GM23338 (cell line): ENCODE data around the gene CSNK1E. TPM values are rescaled to one million over a fixed set of nuclear protein-coding genes. Genes with fewer than 3 reads are reported as not detected.
A peak's percentile ranks its signal among the peaks of the same experiment; 100 is the strongest.

ENCODE experiments used
- ATAC-seq: fragments of 200-7000 bp; cut with Tn5 transposase; 3 replicates; pipeline ENCODE4 v1.9.1; 2020
- DNase-seq: peaks from one replicate; pipeline ENCODE4 v3.0.0-alpha.2; 2015; ENCODE audit warnings: low spot score
- H2AFZ ChIP-seq: fragments of 200-600 bp; sonication (generic); 2 replicates; pipeline ENCODE4 v1.8.0; 2016; ENCODE audit warnings: antibody characterized with exemption, mild to moderate bottlenecking, moderate library complexity
- H3F3A ChIP-seq: fragments of 200-600 bp; sonication (generic); replicated peaks from 2 replicates; pipeline ENCODE4 v1.8.0; 2017; ENCODE audit warnings: antibody characterized with exemption, mixed run types, low read depth
- H3K27ac ChIP-seq: fragments of 200-600 bp; sonication (generic); 2 replicates; pipeline ENCODE4 v1.6.1; 2016; ENCODE audit warnings: low read depth
- H3K27me3 ChIP-seq: fragments of 200-600 bp; sonication (generic); 2 replicates; pipeline ENCODE4 v1.8.0; 2016; ENCODE audit warnings: mild to moderate bottlenecking, mixed run types, moderate library complexity; ENCODE audit not compliant: insufficient read depth
- H3K36me3 ChIP-seq: fragments of 200-600 bp; sonication (generic); 2 replicates; pipeline ENCODE4 v1.8.0; 2016; ENCODE audit warnings: mild to moderate bottlenecking; ENCODE audit not compliant: insufficient read depth
- H3K4me1 ChIP-seq: fragments of 200-600 bp; sonication (generic); 2 replicates; pipeline ENCODE4 v1.8.0; 2016; ENCODE audit warnings: mild to moderate bottlenecking, moderate library complexity; ENCODE audit not compliant: insufficient read depth
- H3K4me2 ChIP-seq: fragments of 200-600 bp; sonication (generic); 2 replicates; pipeline ENCODE4 v1.7.1; 2017; ENCODE audit warnings: mixed run types
- H3K4me3 ChIP-seq: fragments of 200-600 bp; sonication (generic); 2 replicates; pipeline ENCODE4 v1.6.1; 2016; ENCODE audit warnings: mixed run types
- H3K79me2 ChIP-seq: fragments of 200-600 bp; sonication (generic); replicated peaks from 2 replicates; pipeline ENCODE4 v1.8.0; 2017; ENCODE audit warnings: mild to moderate bottlenecking; ENCODE audit not compliant: insufficient read depth
- H3K9me2 ChIP-seq: fragments of 200-600 bp; sonication (generic); 2 replicates; pipeline ENCODE4 v1.8.0; 2017; ENCODE audit not compliant: insufficient read depth
- H4K20me1 ChIP-seq: fragments of 200-600 bp; sonication (generic); replicated peaks from 2 replicates; pipeline ENCODE4 v1.8.0; 2017; ENCODE audit warnings: mild to moderate bottlenecking; ENCODE audit not compliant: insufficient read depth
- H3K27ac Mint-ChIP-seq: 2 replicates; pipeline ENCODE4 v1.8.0; 2020; ENCODE audit warnings: inconsistent platforms, mild to moderate bottlenecking, moderate library complexity, mixed read lengths
- H3K27me3 Mint-ChIP-seq: 3 replicates; pipeline ENCODE4 v1.8.0; 2022; ENCODE audit warnings: low read depth, mild to moderate bottlenecking, moderate library complexity, mixed read lengths, inconsistent platforms; ENCODE audit not compliant: insufficient read depth, poor library complexity
- H3K36me3 Mint-ChIP-seq: 3 replicates; pipeline ENCODE4 v1.8.0; 2021; ENCODE audit warnings: low read depth, mild to moderate bottlenecking, inconsistent platforms, moderate library complexity, mixed read lengths
- H3K4me1 Mint-ChIP-seq: 3 replicates; pipeline ENCODE4 v1.8.0; 2020; ENCODE audit warnings: mild to moderate bottlenecking, inconsistent platforms, mixed read lengths
- H3K4me3 Mint-ChIP-seq: 3 replicates; pipeline ENCODE4 v1.8.0; 2021; ENCODE audit warnings: moderate library complexity, mild to moderate bottlenecking, inconsistent platforms, mixed read lengths
- H3K9me3 Mint-ChIP-seq: 3 replicates; pipeline ENCODE4 v1.8.0; 2020; ENCODE audit warnings: moderate library complexity, mild to moderate bottlenecking, inconsistent platforms, mixed read lengths
- CREB1 ChIP-seq: fragments of 250-450 bp; sonication (Bioruptor Pico); IDR thresholded peaks from 2 replicates; pipeline ENCODE4 v1.5.0; 2020; ENCODE audit warnings: low read depth, mild to moderate bottlenecking, moderate library complexity
- CTCF ChIP-seq, 2 experiments: fragments of 200-600 bp in 1 of 2; sonication (generic) in 1 of 2; conservative IDR thresholded peaks; 2 replicates each; pipeline versions ENCODE4 v1.5.1 to v1.6.1; 2016 to 2017; ENCODE audit warnings: antibody characterized with exemption in 2 of 2, low read depth in 2 of 2, mild to moderate bottlenecking in 2 of 2, moderate library complexity in 1 of 2
- ETS1 ChIP-seq: IDR thresholded peaks from 2 replicates; pipeline ENCODE4 v1.6.1; 2016; ENCODE audit warnings: antibody characterized with exemption
- NANOG ChIP-seq: IDR thresholded peaks from 2 replicates; pipeline ENCODE4 v1.6.1; 2016; ENCODE audit warnings: antibody characterized with exemption, borderline replicate concordance
- POLR2AphosphoS5 ChIP-seq: IDR thresholded peaks from 2 replicates; pipeline ENCODE4 v1.6.1; 2016; ENCODE audit warnings: antibody characterized with exemption, low read depth
- REST ChIP-seq: IDR thresholded peaks from one replicate; pipeline ENCODE4 v1.6.1; 2018; ENCODE audit warnings: antibody characterized with exemption; ENCODE audit not compliant: unreplicated experiment
- STAT1 ChIP-seq: IDR thresholded peaks from one replicate; pipeline ENCODE4 v1.6.1; 2016; ENCODE audit warnings: antibody characterized with exemption; ENCODE audit not compliant: unreplicated experiment
- ZNF114 ChIP-seq: fragments of 250-450 bp; sonication (Bioruptor Pico); IDR thresholded peaks from 2 replicates; pipeline ENCODE4 v1.5.0; 2020; ENCODE audit warnings: mild to moderate bottlenecking, moderate library complexity
- ZNF331 ChIP-seq: fragments of 250-450 bp; sonication (Bioruptor Pico); IDR thresholded peaks from 2 replicates; pipeline ENCODE4 v1.5.0; 2020; ENCODE audit warnings: low read depth, mild to moderate bottlenecking, moderate library complexity
- polyA plus RNA-seq: library from polyadenylated mRNA; unstranded; fragments of >200 nt; fragmentation: Nextera tagmentation; extraction: Ambion mirVana; gene quantifications from 2 replicates; pipeline ENCODE4 v1.2.1, GENCODE V29; 2016
- total RNA-seq: library from RNA; depleted of rRNA; stranded (reverse); fragments of >200 nt; shearing (Covaris generic); gene quantifications from 2 replicates; pipeline ENCODE4 v1.2.3, GENCODE V29; 2014

The CSNK1E gene
- total and polyA plus RNA-seq, 2 experiments from 2014 or later, result 180 to 259 TPM

GRCh38 chr22:38292694-38293093 lies 24.5 kb downstream of the CSNK1E start (continued):
- TF ChIP-seq CTCF (conservative IDR thresholded peaks at IDR 0.05; ENCODE audit: low read depth in 2 of 2), result no peak
- no peak for TF ChIP-seq CREB1 (CRISPR knock-in tag)
- TF ChIP-seq STAT1, result no peak
- no peak for TF ChIP-seq ETS1
- no peak for TF ChIP-seq NANOG
- no peak for TF ChIP-seq ZNF331 (CRISPR knock-in tag)
- TF ChIP-seq POLR2AphosphoS5, result no peak

GRCh38 chr22:38291201-38291777 lies 25.9 kb downstream of the CSNK1E start:
- H3K4me3 Mint-ChIP-seq, result no peak overlapping the region
- no peak overlapping the region for H3K4me3 ChIP-seq
- peaks cover 68% of the 10 kb centered on the region for H3K36me3 Mint-ChIP-seq
- ATAC-seq (peak; percentile 2; the same call in 1 of the 3 replicates), DNase-seq (no peak)
- H3K4me1 ChIP-seq, result peaks cover 8% of the 10 kb centered on the region; the same call in 1 of the 2 replicates
- H3K9me2 ChIP-seq, result no peaks in the 10 kb centered on the region
- H4K20me1 ChIP-seq, result peaks cover 15% of the 10 kb centered on the region
- no peak overlapping the region for H3K27ac Mint-ChIP-seq
- H3K9me3 Mint-ChIP-seq, result no peaks in the 10 kb centered on the region; the same call in 2 of the 3 replicates
- H3K27me3 ChIP-seq, result no peaks in the 10 kb centered on the region
- H3K36me3 ChIP-seq, result peaks cover 13% of the 10 kb centered on the region
- H3K4me1 Mint-ChIP-seq, result peaks cover 29% of the 10 kb centered on the region
- peaks cover 24% of the 10 kb centered on the region for H3K27me3 Mint-ChIP-seq
- H3K79me2 ChIP-seq, result no peaks in the 10 kb centered on the region
- H3K27ac ChIP-seq, result no peak overlapping the region; the same call in 1 of the 2 replicates
- no peak overlapping the region for H3K4me2 ChIP-seq
- no peak overlapping the region for H2AFZ ChIP-seq
- peaks cover 54% of the 10 kb centered on the region; the same call in 1 of the 2 replicates for H3F3A ChIP-seq
- TF ChIP-seq STAT1, result no peak
- no peak for TF ChIP-seq ZNF331 (CRISPR knock-in tag)
- TF ChIP-seq REST, result no peak
- TF ChIP-seq NANOG, result no peak
- TF ChIP-seq ZNF114, result no peak
- no peak for TF ChIP-seq CTCF (conservative IDR thresholded peaks at IDR 0.05; ENCODE audit: low read depth in 2 of 2)
